SK-N-MC (cell line): ENCODE results near the gene PWWP2B.

ENCODE experiments used
- EZH2 ChIP-seq: fragments of 200-600 bp; sonication (generic); IDR thresholded peaks from one replicate; pipeline ENCODE4 v1.6.1; 2017; ENCODE audit warnings: antibody characterized with exemption
- POLR2AphosphoS5 ChIP-seq: IDR thresholded peaks from 2 replicates; pipeline ENCODE4 v1.6.1; 2012; ENCODE audit warnings: mild to moderate bottlenecking, low read depth, low read length, borderline replicate concordance

GRCh38 chr10:132428486-132428995, 31.5 kb downstream of the PWWP2B start:
- TF ChIP-seq EZH2, result no peak
- TF ChIP-seq POLR2AphosphoS5, result no peak
